ENCODE data around the gene CYP2U1.

- no peak for TF ChIP-seq EZH2 (IDR thresholded peaks at IDR 0.05; ENCODE audit: borderline replicate concordance, low read depth, low read length)
- TF ChIP-seq CHAMP1 (IDR thresholded peaks at IDR 0.05), result no peak
- TF ChIP-seq CTCF (IDR thresholded peaks at IDR 0.05 in 2 of 3, conservative IDR thresholded peaks at IDR 0.05 in 1 of 3; ENCODE audit: insufficient read depth in 2 of 3, low read depth in 1 of 3, low read length in 3 of 3), result no peak
- TF ChIP-seq TCF7 (IDR thresholded peaks at IDR 0.05; ENCODE audit: borderline replicate concordance), result no peak
- TF ChIP-seq CREB1 (IDR thresholded peaks at IDR 0.05), result no peak
- no peak for TF ChIP-seq CREB1 (CRISPR knock-in tag; IDR thresholded peaks at IDR 0.05)
- no peak for TF ChIP-seq POU5F1 (IDR thresholded peaks at IDR 0.05; ENCODE audit: borderline replicate concordance, low read depth, low read length, partially characterized antibody)
- no peak for TF ChIP-seq NR2C1 (IDR thresholded peaks at IDR 0.05)
- TF ChIP-seq NR2C1 (tag; IDR thresholded peaks at IDR 0.05), result no peak
- no peak for TF ChIP-seq IRF2 (CRISPR knock-in tag; IDR thresholded peaks at IDR 0.05)
- TF ChIP-seq POLR2A (conservative IDR thresholded peaks at IDR 0.05), result no peak
- TF ChIP-seq NFIX (CRISPR knock-in tag; IDR thresholded peaks at IDR 0.05; ENCODE audit: low read depth), result no peak
- TF ChIP-seq SRSF3 (IDR thresholded peaks at IDR 0.05; ENCODE audit: insufficient read depth, low read length), result no peak
- TF ChIP-seq ZNF263 (CRISPR knock-in tag; IDR thresholded peaks at IDR 0.05; ENCODE audit: borderline replicate concordance), result no peak
- TF ChIP-seq POLR2AphosphoS2 (IDR thresholded peaks at IDR 0.05; ENCODE audit: low read length), result no peak
Measured at GRCh38 chr4:107977482-107977881, 46.1 kb downstream of the CYP2U1 start.
